NCI-H2196 (cell line): ENCODE measurements around the gene DSCAML1.

ENCODE experiments used
- DNase-seq: peaks from one replicate; lab custom pipeline; 2025; ENCODE audit not compliant: unreplicated experiment; lab: John Stamatoyannopoulos, UW

The DSCAML1 gene

GRCh38 chr11:117532568-117532967, 264.4 kb downstream of the DSCAML1 start:
- no peak for DNase-seq

- no peak for DNase-seq
These were observed 267.2 kb downstream of the DSCAML1 start for GRCh38 chr11:117529816-117530215.

GRCh38 chr11:117528097-117528721, 268.8 kb downstream of the DSCAML1 start:
- peak; percentile 87 for DNase-seq

GRCh38 chr11:117527271-117527670, 269.7 kb downstream of the DSCAML1 start:
- no peak for DNase-seq

- DNase-seq = no peak
These were observed 271.0 kb downstream of the DSCAML1 start for GRCh38 chr11:117525866-117526542.

- DNase-seq = no peak
These were observed 272.4 kb downstream of the DSCAML1 start for GRCh38 chr11:117524468-117525183.

GRCh38 chr11:117523680-117524079, 273.3 kb downstream of the DSCAML1 start:
- DNase-seq = no peak

- no peak for DNase-seq
These were observed 275.0 kb downstream of the DSCAML1 start for GRCh38 chr11:117521974-117522373.

GRCh38 chr11:117520966-117521365, 276.1 kb downstream of the DSCAML1 start:
- DNase-seq = no peak

GRCh38 chr11:117520201-117520600, 276.8 kb downstream of the DSCAML1 start:
- no peak for DNase-seq

- DNase-seq = no peak
These were observed 277.4 kb downstream of the DSCAML1 start for GRCh38 chr11:117519590-117519989.

GRCh38 chr11:117519170-117519569, 277.8 kb downstream of the DSCAML1 start:
- DNase-seq = no peak

GRCh38 chr11:117518455-117518854, 278.6 kb downstream of the DSCAML1 start:
- no peak for DNase-seq

GRCh38 chr11:117517097-117517496, 279.9 kb downstream of the DSCAML1 start:
- no peak for DNase-seq

GRCh38 chr11:117515892-117516787, 280.9 kb downstream of the DSCAML1 start:
- DNase-seq = no peak

- DNase-seq = no peak
These were observed 282.8 kb downstream of the DSCAML1 start for GRCh38 chr11:117514256-117514655.

- DNase-seq = no peak
These were observed 283.4 kb downstream of the DSCAML1 start for GRCh38 chr11:117513666-117514065.

GRCh38 chr11:117511931-117512539, 285.0 kb downstream of the DSCAML1 start:
- DNase-seq = no peak

GRCh38 chr11:117511483-117511930, 285.5 kb downstream of the DSCAML1 start:
- no peak for DNase-seq

- DNase-seq = no peak
These were observed 286.4 kb downstream of the DSCAML1 start for GRCh38 chr11:117510646-117511045.

GRCh38 chr11:117509543-117509942, 287.5 kb downstream of the DSCAML1 start:
- DNase-seq = no peak
